IPS DF 19.7 (cell line): ENCODE data around the gene AADACL4.
"Not testable (repeated sequence)": the region's sequence is repeated elsewhere in the genome, so short reads cannot be mapped to it uniquely, and the experiment has no call there.

Experiments used
- DNase-seq: peaks from one replicate; pipeline ENCODE4 v3.0.0-alpha.2; 2013; ENCODE audit warnings: low read depth, low spot score

AADACL4 gene

DNA sequence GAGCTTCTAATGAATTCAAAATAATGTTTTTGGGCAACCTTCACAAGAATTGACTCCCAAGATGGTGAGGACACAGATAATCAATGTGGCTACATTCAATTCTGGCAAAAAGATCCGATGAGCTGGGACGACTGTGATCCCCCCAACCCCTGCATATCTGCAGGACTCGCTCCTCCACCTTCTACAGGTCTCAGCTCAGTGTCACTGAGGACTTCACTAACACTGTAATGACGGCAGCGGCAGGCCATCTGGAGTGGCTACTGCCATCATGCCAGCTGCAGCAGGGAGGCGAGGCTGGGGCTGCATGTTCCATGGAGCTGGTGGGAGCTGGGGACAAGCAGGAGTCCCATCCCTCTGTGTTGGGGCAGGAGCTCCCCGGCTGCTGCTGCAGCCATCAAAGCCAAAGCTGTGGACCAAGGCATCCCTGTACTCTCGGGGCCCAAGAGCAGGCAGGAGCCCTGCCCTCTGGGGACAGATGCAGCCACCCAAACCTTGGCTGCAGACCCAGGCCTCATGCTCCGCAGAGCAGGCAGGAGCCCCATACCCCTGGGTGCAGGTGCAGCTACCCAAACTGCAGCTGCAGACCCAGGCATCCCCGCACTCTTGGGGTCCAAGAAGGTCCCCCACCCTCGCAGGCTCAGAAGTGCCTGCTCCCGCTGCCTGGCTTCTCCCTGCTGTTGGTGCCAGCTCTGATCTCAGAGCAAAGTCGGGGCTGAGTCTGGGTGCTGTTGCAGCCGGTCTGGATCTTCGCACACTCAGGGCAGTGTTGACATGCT, 13.7 kb upstream of the AADACL4 start:
- DNase-seq: no peak

DNA sequence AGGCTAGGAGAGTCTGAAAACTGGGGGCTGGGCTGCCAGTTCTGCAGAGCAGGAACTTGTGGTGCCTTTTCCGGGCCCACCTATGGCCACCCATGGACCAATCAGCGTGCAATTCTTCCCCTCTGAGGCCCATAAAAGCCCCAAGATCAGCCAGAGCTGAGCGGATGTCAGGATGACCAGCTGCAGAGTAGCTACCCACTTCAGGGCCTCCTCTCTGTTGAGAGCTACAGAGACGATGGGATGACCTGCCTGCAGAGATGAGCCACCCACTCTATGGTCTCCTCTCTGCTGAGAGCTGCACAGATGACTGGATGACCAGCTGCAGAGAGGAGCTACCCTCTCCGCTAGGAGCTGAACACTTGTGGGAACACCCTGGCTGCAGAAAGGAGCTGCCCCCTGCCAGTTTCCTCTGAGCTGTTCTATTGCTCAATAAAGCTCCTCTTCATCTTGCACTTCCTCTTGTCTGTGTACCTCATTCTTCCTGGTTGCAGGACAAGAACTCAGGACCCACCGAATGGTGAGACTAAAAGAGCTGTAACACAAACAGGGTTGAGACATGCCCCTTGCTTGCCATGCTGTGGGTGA, 12.8 kb upstream of the AADACL4 start:
- DNase-seq: no peak

DNA sequence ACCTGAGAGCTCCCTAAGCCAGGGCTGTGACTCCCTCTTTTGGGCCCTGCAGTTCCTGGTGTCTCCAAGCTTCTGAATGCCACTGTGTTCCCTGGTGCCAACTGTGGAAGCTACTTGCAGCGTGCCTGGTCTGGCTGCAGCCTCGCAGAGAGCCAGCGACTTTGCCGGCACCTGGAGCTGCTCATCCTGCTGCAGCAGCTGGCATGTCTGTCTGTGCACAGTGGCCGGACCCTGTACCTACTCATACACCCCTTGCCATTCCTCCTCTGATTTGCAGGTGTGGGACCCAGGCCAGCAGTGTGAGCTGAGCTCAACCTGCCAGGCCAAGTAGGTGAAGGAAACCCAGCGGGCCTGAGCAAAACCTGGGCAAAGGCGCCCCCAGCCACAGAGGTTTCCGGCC, 12.3 kb upstream of the AADACL4 start:
- no peak for DNase-seq

DNA sequence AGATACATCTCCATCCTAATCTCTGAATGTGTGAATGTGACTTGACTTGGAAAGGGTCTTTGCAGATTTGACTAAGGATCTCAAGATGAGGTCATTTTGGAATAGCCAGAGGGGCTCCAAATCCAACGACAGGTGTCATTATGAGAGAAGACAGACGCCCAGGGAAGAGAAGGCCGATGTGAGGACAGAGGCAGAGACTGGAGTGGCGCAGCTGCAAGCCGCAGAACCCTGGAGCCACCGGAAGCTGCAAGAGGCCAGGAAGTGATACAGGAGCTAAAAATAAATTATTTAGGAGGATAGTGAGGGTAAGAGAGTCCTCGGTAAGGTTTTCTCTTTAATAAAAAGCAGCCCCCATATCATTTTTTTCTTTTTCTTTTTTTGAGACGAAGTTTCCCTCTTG, 9.7 kb upstream of the AADACL4 start:
- DNase-seq: no peak

DNA sequence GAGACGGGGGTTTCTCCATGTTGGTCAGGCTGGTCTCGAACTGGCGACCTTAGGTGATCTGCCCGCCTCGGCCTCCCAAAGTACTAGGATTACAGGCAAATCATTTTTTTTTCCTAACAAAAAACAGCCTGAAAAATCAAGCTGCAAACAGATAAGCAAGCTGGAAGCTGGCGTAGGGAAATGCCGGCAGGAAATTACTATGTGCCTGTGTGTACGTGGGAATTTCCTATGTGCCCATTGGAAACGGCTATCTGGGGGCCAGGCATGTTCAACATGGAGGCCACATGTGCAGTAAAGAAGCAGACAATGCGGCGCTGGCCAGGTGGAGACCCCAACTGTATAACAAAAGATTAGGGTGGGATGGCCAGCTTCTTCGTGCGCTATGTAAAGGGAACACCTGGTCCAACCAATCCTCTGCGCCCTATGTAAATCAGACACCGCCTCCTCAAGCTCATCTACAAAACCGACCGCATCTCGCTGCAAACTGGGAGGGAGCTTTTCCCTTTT, 9.1 kb upstream of the AADACL4 start:
- no peak for DNase-seq

DNA sequence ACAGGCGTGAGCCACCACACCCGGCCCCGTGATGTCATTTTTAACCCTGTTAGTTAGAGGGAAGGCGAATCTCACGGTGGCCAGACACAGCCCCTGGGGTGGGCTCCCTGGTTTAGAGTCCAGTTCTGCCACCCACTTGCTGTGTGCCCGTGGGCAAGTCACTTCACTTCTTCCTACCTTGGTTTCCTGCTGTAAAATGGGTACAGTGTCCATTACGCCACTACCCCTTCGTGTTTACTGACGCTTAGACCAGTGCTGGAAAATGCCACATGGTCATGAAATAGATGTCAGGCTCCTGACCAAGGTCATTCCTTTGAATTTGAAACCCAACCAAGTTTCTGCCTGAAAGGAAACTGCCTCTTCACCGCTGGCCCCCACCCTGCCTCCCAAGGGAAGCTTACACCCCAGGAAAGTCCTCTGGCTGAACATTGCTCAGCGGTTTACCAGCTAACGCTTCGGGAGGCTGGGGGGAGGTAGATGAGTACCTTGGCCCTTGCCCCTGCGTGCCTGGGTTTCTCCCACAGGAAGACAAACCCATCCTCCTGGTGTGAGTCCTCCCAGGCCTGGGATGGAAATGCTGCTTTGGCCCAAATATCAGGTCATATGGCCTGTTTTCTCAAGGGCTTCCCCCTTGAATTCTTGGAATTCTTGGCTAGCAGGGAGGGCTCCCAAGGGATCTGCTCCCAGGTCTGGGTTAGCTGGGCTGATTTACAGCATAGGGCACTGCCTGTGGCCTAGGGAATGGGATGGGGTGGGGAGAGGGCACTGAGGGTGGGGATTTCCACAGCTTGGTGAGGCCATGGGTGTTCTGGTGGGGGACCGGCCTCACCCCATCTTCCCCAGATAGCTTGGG, 7.6 kb upstream of the AADACL4 start:
- DNase-seq: no peak

DNA sequence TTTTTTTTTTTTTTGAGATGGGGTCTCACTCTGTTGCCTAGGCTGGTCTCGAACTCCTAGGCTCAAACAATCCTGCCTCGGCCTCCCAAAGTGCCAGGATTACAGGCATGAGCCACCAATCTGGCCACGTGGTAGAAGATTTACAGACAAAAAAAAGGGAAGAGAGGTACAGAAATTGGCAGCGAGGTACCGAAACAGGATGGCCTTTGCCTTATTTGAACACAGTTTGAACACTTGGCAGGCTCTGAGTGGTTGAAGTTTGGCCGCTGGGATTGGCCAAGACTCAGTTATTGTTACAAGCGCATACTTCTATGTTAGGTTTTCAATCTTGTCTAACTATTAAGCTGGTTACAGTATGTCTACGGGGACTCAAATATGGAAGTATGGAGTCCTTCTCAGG, 6.2 kb upstream of the AADACL4 start:
- DNase-seq: no peak

DNA sequence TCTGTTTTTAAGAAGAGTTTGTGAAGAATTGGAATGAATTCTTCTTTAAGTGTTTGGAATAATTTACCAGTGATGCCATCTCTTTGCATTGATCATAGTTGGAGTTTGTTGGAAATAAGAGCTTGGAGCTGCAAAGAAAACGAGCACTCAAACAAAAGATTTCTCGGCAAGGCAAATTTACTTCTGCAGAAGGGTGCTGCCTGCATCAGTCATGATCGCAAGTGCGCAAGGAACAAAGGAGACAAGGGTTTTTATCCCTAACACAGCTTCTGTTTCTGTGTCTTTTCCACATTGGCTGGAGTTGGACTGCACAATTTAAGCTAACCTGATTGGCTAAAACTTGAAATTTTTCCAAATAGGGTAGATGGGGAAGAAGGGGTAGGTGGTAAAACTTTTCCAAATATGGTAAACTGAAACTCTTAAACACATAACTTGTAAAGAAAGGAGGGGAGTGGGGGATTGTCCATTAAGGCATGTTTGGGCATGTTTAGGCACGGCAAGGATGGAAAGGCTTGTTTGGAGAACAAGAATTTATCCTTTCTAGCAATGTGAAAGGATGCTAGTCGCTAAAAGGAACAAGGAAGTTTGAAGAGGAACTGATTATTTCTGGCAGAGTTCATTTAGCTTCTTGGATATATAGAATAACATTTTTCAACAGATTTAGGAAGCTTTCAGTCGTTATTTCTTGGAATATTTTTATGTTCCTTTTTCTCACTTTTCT, 3.5 kb upstream of the AADACL4 start:
- DNase-seq: no peak

DNA sequence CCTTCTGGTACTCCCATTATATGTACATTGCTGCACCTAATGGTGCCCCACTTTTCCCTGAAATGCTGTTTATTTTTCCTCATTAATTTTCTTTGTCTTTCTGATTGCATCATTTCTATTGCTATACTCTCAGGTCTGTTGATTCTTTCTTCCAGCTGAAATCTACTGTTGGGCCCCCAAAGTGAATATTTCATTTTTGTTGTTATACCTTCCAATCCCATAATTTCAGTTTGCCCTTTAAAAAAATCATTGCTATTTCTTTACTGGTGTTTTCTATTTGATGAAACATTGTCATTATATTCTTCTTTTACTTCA, 3.0 kb upstream of the AADACL4 start:
- no peak for DNase-seq

DNA sequence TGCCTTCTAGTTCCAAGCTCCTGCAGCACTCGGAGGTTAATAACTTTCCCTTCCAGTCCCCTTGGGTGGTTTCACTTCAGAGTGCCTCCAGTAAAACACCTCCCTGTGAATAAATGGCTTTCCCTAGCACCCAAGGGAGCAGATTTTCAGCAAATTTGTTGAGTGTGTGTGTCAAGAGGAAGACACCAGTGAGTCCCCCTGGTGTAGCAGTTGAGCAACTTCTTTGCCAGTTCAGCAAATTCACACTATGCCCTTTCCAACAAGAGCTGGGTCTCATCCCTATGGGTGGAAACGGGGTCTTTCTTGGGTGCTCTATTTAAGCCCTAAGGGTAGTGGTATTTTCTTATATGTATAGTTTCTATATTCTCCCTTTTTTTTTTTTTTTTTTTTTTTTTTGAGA, 806 bp upstream of the AADACL4 start:
- DNase-seq: no peak

DNA sequence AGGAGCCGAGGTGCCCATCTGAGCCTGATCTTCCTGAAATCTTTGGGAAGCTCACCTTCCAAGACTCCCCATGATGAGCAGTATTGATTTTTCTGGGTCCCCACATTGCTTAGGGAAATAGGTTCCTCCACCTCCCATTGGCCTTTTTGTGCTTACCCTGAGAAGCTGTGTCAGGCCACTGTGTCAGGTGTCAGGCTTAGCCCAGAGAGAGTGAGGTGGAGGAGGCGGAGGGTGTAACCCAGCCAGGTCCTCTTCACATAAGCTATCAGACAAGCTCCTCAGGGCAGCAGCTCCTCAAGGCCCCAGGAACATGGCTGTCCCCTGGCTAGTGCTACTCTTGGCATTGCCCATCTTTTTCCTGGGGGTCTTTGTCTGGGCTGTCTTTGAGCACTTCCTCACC, 352 bp downstream of the AADACL4 start:
- no peak for DNase-seq

DNA sequence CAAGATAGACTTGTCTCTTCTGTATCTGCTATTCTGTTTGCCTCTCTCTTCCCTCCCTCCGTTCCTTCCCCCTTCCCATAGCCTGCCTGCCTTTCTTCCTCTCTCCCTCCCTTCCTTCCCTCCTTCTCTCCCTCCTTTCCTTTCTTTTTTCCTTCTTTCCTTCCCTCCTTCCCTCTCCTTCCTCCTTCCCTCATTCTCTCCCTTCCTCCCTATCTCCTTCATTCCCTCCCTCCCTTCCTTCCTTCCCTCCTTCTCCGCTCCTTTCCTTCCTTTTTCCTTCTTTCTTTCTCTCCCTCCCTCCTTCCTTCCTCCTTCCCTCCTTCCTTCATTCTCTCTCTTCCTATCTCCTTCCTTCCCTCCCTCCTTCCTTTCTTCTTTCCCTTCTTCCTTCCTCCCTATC, 944 bp downstream of the AADACL4 start:
- no peak for DNase-seq

DNA sequence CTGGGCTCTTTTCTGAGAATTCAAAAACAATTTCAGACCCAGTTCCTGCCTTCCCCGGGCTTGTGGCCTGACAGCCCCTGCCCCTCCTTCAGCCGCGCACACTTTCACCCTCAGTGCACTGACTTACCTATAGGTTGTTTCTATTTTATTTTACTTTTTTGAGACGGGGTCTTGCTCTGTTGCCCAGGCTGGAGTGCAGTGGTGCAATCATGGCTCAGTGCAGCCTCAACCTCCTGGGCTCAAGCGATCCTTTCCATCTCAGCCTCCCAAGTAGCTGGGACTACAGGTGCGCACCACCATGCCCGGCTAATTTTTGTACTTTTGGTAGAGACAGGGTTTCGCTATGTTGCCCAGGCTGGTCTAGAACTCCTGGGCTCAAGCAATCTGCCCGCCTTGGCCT, 1.5 kb downstream of the AADACL4 start:
- DNase-seq: not testable (repeated sequence)

DNA sequence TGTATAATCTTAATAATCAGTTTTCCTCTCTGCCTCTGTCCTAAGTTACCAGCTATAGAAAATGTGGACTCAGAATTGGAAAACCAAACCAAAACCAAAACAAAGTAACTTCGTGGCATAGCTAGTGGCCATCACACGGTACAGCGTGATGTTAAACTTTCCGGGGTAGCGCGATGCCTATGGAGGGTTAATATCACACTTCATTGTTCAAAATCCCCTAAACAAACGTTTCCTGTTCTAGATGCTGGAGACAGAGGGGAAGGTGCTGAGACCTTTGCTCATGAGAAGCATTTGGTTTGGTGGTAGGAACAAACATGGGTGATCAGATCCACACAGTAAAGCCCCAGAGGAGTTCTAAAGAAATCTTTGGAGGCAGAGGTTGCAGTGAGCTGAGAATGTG, 4.9 kb downstream of the AADACL4 start:
- DNase-seq: no peak

DNA sequence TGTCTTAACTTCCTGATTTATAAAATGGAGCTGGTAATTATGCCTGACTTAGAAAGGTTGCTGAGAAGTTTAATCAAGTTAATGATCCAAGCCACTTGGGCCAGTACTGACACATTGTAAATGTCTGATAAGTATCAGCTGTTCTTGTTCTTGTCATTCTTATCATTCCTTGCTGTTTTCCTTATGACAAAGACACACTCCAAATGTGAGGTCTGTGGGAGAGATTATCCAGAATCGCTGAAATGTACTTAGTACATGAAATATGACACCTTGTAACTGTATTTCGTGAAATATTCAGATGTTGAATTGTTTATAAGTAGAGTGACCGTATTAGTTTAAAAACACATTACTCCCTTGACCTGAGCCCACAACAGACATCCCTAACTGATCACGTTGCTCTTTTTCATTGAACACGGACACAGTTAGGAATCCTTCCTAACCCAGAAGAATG, 6.1 kb downstream of the AADACL4 start:
- no peak for DNase-seq

DNA sequence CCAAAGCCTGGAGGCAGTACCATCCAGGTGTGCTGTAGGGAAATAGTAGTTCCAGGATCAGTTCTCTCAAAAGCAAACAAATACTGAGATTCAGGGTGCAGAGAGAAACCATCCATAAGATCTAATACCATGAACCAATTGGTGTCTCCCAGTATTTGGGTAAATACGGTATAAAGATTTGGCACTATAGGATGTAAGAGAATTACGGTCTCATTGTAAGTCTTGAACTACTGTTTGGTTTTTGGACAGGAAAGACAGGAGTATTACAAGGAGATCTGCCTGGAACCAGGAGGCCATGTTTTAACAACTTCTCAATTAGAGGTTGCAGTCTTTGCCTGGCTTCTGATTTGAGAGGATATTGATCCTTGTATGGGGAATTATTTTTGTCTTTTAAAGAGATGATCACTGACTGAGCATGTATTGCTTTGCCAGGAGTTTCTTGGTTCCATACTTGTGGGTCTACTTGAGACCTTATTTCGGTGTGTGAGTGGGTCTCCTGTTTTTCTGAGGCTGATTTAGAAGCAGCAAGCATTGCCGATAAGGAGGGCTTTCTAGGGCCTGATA, 10.2 kb downstream of the AADACL4 start:
- no peak for DNase-seq

DNA sequence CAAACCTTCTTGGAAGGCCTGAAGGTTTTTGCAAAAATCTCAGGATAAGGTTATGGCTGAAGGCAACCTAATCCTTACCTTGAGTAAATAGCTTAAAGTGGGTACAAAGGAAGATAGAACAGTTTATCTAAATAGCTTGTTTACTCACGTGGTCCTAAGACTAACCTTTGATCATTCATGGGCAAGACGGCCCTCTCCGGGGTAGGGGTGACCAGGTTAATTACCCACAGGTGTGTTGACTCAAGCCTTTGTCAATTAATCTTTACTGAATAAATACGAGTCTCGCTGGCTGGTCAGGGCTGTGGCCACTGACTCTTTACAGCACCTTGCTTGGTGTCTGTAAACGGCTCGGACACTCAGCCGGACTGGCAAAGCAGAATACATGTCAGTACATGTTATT, 10.8 kb downstream of the AADACL4 start:
- no peak for DNase-seq

DNA sequence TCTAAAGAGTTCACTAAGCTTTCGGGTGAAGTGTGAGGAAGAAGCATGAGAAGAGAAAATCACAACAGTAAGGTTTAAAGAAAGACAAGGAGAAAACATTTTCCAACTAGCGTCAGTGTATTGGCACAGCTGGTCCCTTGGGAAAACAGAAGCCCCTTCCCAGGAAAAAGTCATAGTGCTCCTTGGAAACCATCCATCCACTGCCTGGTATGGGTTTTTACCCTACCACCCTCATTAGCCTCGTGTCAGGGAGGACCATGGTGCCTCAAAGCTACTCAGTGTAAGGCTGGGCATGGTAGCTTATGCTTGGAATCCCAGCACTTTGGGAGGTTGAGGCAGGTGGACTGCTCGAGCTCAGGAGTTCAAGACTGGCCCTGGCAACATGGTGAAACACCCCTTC, 12.7 kb downstream of the AADACL4 start:
- DNase-seq: no peak

DNA sequence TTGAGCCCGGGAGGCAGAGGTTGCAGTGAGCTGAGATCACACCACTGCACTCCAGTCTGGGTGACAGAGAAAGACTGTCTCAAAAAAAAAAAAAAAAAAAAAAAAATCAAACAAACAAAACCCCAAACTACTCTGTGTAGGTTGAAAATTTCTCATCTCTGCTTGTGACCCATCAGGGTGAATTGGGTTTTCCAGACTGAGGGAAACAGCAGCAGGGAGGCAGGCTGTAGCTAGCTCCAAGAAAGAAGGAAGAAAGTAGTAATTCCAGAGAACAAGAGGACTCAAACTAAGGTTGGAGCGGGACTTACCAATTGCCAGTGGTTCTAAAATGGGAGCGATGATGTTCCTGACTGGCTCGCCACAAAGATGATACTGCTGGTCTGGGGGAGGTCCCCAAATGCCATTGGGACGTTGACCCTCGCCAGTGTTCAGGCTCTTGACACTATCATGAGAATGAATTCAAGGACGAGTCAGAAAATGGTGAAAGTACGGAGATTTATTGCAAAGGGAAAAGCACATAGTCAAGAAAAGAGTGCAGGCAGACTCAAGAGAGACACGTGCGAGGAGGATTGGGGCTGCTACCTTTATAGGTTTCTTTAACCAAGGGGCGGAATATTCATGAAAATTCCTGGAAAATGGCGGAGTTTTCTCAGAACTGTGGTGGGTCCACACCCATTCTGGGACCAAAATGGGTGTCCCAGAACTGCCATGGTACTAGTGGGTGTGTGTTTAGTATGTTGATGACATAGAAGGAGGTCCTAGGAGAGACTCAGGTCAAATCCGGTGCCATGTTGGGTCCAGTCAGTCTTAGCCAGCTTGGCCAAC, 13.4 kb downstream of the AADACL4 start:
- no peak for DNase-seq

DNA sequence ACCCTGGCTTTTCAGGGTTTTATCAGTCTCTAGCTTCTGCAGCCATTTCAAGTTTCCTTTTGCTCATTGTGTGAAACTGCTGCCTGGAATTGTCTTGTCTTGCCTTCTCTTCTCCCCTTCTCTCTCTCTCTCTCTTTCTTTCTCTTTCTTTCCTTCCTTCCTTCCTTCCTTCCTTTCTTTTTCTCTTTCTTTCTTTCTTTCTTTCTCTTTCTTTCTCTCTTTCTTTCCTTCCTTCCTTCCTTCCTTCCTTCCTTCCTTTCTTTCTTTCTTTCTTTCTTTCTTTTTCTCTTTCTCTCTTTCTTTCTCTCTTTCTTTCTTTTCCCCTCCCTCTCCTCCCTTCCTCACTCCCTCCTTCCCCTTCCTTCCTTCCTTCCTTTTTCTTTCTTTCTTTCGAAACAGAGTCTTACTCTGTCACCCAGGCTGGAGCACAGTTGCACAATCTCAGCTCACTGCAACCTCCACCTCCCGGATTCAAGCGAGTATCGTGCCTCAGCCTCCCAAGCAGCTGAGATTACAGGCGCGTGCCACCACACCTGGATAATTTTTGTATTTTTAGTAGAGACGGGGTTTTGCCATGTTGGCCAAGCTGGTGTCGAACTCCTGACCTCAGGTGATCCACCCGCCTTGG, 14.1 kb downstream of the AADACL4 start:
- not testable (repeated sequence) for DNase-seq
